Astrocyte (in vitro differentiated cells and primary cell): Measurements from ENCODE around the gene CRYGA. TPM values are rescaled to one million over a fixed set of nuclear protein-coding genes. Genes with fewer than 3 reads are reported as not detected.
"Not testable (repeated sequence)": the region's sequence is repeated elsewhere in the genome, so short reads cannot be mapped to it uniquely, and the experiment has no call there.

Experiments used
- DNase-seq: peaks from one replicate; pipeline ENCODE4 v3.0.0-alpha.2; 2010; ENCODE audit warnings: low read depth
- FAIRE-seq: peaks from 2 replicates; lab custom pipeline; 2011; peaks lifted over from hg19 to GRCh38; lab: Jason Lieb, UNC
- H2AFZ ChIP-seq: 2 replicates; pipeline ENCODE4 v1.6.0; 2012; ENCODE audit warnings: low read depth, low read length, inconsistent platforms
- H3K27ac ChIP-seq: 2 replicates; pipeline ENCODE4 v1.5.1; 2011; ENCODE audit warnings: low read depth, low read length, inconsistent platforms
- H3K27me3 ChIP-seq: 2 replicates; pipeline ENCODE4 v1.6.0; 2011; ENCODE audit warnings: low read length, inconsistent platforms; ENCODE audit not compliant: insufficient read depth
- H3K36me3 ChIP-seq: 2 replicates; pipeline ENCODE4 v1.5.1; 2011; ENCODE audit warnings: low read length, inconsistent platforms; ENCODE audit not compliant: insufficient read depth
- H3K4me1 ChIP-seq: 2 replicates; pipeline ENCODE4 v1.5.1; 2011; ENCODE audit warnings: low read length, inconsistent platforms; ENCODE audit not compliant: insufficient read depth
- H3K4me2 ChIP-seq: 2 replicates; pipeline ENCODE4 v1.6.0; 2012; ENCODE audit warnings: low read length, inconsistent platforms
- H3K4me3 ChIP-seq: 2 replicates; pipeline ENCODE4 v1.5.1; 2011; ENCODE audit warnings: low read depth, mild to moderate bottlenecking, low read length, inconsistent platforms; ENCODE audit not compliant: insufficient read depth
- H3K79me2 ChIP-seq: 2 replicates; pipeline ENCODE4 v1.6.0; 2012; ENCODE audit warnings: mild to moderate bottlenecking, low read length, inconsistent platforms; ENCODE audit not compliant: insufficient read depth
- H3K9ac ChIP-seq: 2 replicates; pipeline ENCODE4 v1.6.0; 2012; ENCODE audit warnings: mild to moderate bottlenecking, low read length, inconsistent platforms
- H3K9me3 ChIP-seq: 2 replicates; pipeline ENCODE4 v1.5.1; 2012; ENCODE audit warnings: low read depth, mild to moderate bottlenecking, low read length, inconsistent platforms; ENCODE audit not compliant: insufficient read depth
- H4K20me1 ChIP-seq: 2 replicates; pipeline ENCODE4 v1.6.0; 2012; ENCODE audit warnings: low read length, inconsistent platforms; ENCODE audit not compliant: insufficient read depth
- H3K27ac Mint-ChIP-seq: one replicate; pipeline ENCODE4 v1.8.0; 2021; ENCODE audit warnings: mild to moderate bottlenecking, mixed read lengths; ENCODE audit not compliant: unreplicated experiment
- H3K27me3 Mint-ChIP-seq: one replicate; pipeline ENCODE4 v1.8.0; 2021; ENCODE audit warnings: low read depth, mixed read lengths; ENCODE audit not compliant: unreplicated experiment
- H3K36me3 Mint-ChIP-seq: one replicate; pipeline ENCODE4 v1.8.0; 2021; ENCODE audit warnings: low read depth, mixed read lengths; ENCODE audit not compliant: unreplicated experiment
- H3K4me1 Mint-ChIP-seq: one replicate; pipeline ENCODE4 v1.8.0; 2021; ENCODE audit warnings: low read depth, mixed read lengths; ENCODE audit not compliant: unreplicated experiment
- H3K4me3 Mint-ChIP-seq: one replicate; pipeline ENCODE4 v1.8.0; 2021; ENCODE audit warnings: mild to moderate bottlenecking, moderate library complexity, mixed read lengths; ENCODE audit not compliant: unreplicated experiment
- H3K9me3 Mint-ChIP-seq: one replicate; pipeline ENCODE4 v1.8.0; 2021; ENCODE audit warnings: mild to moderate bottlenecking, mixed read lengths; ENCODE audit not compliant: unreplicated experiment
- EZH2 ChIP-seq: IDR thresholded peaks from 2 replicates; pipeline ENCODE4 v1.6.1; 2012; ENCODE audit warnings: mild to moderate bottlenecking, low read length, inconsistent platforms; ENCODE audit not compliant: insufficient read depth
- total RNA-seq: library from RNA; stranded (reverse); gene quantifications from 2 replicates; pipeline ENCODE4 v1.2.1, GENCODE V29; 2021
- TF ChIP-seq, protein P1 (sequence below): IDR thresholded peaks from 2 replicates; pipeline ENCODE4 v1.5.1; 2011; ENCODE audit warnings: low read depth, mild to moderate bottlenecking, inconsistent platforms, low read length, moderate library complexity; ENCODE audit not compliant: insufficient read depth

Gene CRYGA
- total RNA-seq, 1 donor from 2014 or later, result not detected

DNA sequence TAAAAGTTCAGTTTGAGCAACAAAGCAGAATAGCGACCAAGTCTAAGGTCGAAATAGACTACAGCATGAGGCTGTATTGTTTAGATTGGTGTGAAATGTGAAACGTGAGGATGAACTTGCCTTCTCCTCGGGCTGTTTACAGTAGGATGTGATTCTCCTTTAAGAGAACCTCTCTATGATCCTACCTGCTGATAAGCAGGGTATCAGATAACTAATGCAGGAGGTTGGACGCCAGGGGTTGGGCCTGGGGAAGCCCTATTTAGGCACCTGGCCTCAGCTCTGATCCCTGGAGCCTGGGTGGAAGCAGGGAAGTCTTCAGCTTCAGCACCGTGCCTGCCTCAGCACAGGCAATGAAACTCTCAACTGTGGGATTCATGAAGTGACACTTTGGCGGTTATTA, 50.4 kb downstream of the CRYGA start:
- H3K79me2 ChIP-seq, result no peaks in the 10 kb centered on the region
- no peak overlapping the region for H3K27ac Mint-ChIP-seq
- no peak for FAIRE-seq
- no peak overlapping the region for H3K4me3 Mint-ChIP-seq
- H3K9ac ChIP-seq, result no peak overlapping the region
- no peak for DNase-seq
- H3K36me3 Mint-ChIP-seq, result no peaks in the 10 kb centered on the region
- no peak overlapping the region for H3K4me2 ChIP-seq
- no peaks in the 10 kb centered on the region for H3K36me3 ChIP-seq
- no peak overlapping the region for H3K27ac ChIP-seq
- no peak overlapping the region for H3K4me3 ChIP-seq
- no peak for TF ChIP-seq EZH2
- TF ChIP-seq, protein P1, sequence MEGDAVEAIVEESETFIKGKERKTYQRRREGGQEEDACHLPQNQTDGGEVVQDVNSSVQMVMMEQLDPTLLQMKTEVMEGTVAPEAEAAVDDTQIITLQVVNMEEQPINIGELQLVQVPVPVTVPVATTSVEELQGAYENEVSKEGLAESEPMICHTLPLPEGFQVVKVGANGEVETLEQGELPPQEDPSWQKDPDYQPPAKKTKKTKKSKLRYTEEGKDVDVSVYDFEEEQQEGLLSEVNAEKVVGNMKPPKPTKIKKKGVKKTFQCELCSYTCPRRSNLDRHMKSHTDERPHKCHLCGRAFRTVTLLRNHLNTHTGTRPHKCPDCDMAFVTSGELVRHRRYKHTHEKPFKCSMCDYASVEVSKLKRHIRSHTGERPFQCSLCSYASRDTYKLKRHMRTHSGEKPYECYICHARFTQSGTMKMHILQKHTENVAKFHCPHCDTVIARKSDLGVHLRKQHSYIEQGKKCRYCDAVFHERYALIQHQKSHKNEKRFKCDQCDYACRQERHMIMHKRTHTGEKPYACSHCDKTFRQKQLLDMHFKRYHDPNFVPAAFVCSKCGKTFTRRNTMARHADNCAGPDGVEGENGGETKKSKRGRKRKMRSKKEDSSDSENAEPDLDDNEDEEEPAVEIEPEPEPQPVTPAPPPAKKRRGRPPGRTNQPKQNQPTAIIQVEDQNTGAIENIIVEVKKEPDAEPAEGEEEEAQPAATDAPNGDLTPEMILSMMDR, result no peak
- peaks cover 24% of the 10 kb centered on the region for H3K27me3 Mint-ChIP-seq
- no peak overlapping the region for H2AFZ ChIP-seq
- no peaks in the 10 kb centered on the region for H3K4me1 Mint-ChIP-seq
- H3K4me1 ChIP-seq, result no peaks in the 10 kb centered on the region
- peaks cover 3% of the 10 kb centered on the region for H3K9me3 Mint-ChIP-seq
- no peaks in the 10 kb centered on the region for H3K9me3 ChIP-seq
- peaks cover 17% of the 10 kb centered on the region for H3K27me3 ChIP-seq
- no peaks in the 10 kb centered on the region for H4K20me1 ChIP-seq

DNA sequence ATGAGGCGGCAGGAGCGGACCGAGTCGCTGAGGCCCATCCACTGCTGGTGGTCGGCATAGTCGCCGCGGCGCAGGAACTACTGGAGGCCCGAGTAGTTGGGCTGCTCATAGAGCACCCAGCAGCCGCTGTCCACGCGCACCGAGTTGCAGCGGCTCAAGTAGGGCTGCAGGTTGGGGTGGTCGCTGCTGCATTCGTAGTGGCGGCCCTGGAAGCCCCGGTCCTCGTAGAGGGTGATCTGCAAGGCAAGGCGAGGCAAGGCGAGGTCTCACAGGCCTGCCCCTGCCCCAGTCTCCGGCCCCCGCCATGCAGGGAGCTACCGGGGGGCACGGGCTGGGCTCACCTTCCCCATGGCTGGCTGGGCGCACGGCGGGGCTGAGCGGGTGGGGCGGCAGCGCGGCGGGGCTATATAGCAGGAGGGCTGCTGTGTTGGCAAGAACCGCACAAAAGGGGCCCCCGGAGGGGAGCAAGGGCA, 51.1 kb downstream of the CRYGA start:
- peaks cover 24% of the 10 kb centered on the region for H3K27me3 Mint-ChIP-seq
- Histone ChIP-seq H3K4me2 (peak overlapping the region; percentile 57), H3K27me3 (peaks cover 17% of the 10 kb centered on the region)
- H3K9me3 Mint-ChIP-seq, H4K20me1 ChIP-seq, H3K36me3 Mint-ChIP-seq, H3K27ac Mint-ChIP-seq, H3K9me3 ChIP-seq, H3K79me2 ChIP-seq, H3K9ac ChIP-seq, H2AFZ ChIP-seq, H3K27ac ChIP-seq, FAIRE-seq, H3K4me1 ChIP-seq, H3K4me3 ChIP-seq, H3K36me3 ChIP-seq, H3K4me1 Mint-ChIP-seq, DNase-seq, H3K4me3 Mint-ChIP-seq: not testable (repeated sequence)

Other genes with a start within 250 kb of the CRYGA start
- gene PLEKHM3, start 138.1 kb downstream of the CRYGA start, total RNA-seq, result 7.9 and 9.1 TPM in 2 replicates
- gene CRYGD, start 39.1 kb downstream of the CRYGA start, total RNA-seq, result not detected in 2 replicates
- gene CRYGC, start 33.8 kb downstream of the CRYGA start, total RNA-seq, result not detected in 2 replicates
- not detected in 2 replicates for gene CRYGB, start 17.4 kb downstream of the CRYGA start, total RNA-seq
- not detected in 2 replicates for gene C2orf80, start 26.4 kb upstream of the CRYGA start, total RNA-seq
- gene IDH1, start 91.5 kb upstream of the CRYGA start, total RNA-seq, result 160 and 181 TPM in 2 replicates
- gene PIKFYVE, start 102.7 kb upstream of the CRYGA start, total RNA-seq, result 29.8 and 32.2 TPM in 2 replicates
- not detected in 2 replicates for gene PTH2R, start 243.2 kb upstream of the CRYGA start, total RNA-seq